ENCODE measurements around the gene LGALS4. TPM values are rescaled to one million over a fixed set of nuclear protein-coding genes. Genes with fewer than 3 reads are reported as not detected.

LGALS4 gene
- total RNA-seq, 2 donors from 2014 or later, result 1.7 to 2.4 TPM

DNA sequence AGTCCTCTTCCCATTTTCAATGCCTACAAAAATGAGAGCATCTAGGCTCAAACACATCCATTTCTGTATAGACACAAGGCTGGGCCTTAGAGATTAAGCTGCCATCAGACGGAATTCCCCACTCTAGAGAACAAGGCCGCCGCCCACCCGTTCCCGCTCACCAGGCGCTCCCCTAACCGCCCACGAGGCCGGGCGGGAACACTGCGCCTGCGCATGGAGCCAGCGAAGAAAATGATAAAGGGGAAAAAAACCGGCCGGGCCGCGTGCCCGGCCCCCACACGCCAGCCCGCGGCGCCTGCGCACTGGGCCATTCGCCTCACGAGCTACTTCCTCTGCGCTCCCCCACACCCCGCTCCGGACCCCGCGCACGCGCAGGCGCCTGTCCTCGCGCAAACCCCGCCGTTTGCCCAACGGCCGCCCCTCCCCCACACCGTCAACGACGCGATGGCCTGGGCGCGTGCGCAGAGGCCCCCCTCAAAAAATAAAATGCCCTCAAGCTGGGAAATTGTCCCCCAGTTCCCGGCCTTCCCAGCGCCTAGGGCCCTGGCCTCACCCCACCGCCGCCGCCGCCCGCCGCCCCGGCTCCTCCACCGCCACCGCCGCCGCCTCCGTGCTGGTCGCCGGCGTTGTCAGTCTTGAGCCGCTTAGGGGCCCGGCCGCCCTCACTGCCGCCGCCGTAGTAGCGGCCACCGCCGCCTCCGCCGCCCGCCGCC, 36.6 kb upstream of the LGALS4 start:
- H3K27me3 Mint-ChIP-seq, result no peaks in the 10 kb centered on the region
- ATAC-seq, result peak; percentile 26
- H3K4me1 Mint-ChIP-seq, result peaks cover 47% of the 10 kb centered on the region
- peak overlapping the region; percentile 98 for H3K27ac Mint-ChIP-seq
- peak; percentile 92 to 99 (median 97) for DNase-seq
- no peaks in the 10 kb centered on the region for H3K9me3 ChIP-seq (ENCODE audit: control insufficient read depth, low read length, poor library complexity, severe bottlenecking)
- peak overlapping the region; percentile 97 for H3K4me3 Mint-ChIP-seq
- peaks cover 10% of the 10 kb centered on the region for H3K36me3 Mint-ChIP-seq (ENCODE audit: low read depth)

DNA sequence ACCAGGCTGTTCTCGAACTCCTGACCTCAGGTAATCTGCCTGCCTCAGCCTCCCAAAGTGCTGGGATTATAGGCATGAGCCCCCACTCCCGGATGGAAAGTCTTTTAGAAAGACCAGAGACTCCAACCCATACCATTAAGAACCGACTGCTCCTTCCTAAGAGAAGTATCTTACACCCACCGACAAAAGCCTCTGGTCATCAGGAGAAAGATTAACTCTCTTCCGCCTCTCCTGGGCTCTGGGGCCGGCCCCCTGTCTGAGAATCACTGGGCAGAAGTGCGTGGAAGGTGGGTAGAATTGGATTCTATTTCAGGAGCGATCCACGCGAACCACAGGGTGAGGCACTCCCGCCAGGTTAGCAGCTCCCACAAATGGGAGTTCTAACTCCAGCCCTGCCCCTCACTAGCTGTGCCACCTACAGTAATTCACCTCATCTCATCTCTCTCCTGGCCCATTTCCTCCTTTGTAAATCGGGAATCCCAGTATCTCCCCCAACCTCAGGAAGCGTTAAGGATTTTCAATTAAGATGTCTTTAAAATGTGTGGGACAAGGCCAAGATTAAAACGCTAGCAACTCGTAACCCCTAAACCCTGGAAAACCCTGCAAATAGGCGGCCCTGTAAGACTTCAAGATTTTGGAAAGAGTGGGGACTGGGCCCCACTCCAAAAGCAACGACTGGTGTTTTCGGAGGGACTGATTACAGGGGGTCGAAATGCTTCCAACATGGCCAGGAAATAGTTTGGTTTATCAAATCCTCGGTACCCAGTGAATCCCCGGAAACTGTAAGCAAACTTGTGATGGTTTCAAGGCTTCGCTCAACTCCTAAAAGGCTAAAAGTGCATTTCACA, 35.8 kb upstream of the LGALS4 start:
- peaks cover 12% of the 10 kb centered on the region for H3K36me3 Mint-ChIP-seq (ENCODE audit: low read depth)
- no peaks in the 10 kb centered on the region for H3K9me3 ChIP-seq (ENCODE audit: control insufficient read depth, low read length, poor library complexity, severe bottlenecking)
- H3K27me3 Mint-ChIP-seq, result no peaks in the 10 kb centered on the region
- peaks cover 53% of the 10 kb centered on the region for H3K4me1 Mint-ChIP-seq
- H3K27ac Mint-ChIP-seq, result peak overlapping the region; percentile 98
- no peak for DNase-seq
- H3K4me3 Mint-ChIP-seq, result peak overlapping the region; percentile 97
- ATAC-seq, result no peak

DNA sequence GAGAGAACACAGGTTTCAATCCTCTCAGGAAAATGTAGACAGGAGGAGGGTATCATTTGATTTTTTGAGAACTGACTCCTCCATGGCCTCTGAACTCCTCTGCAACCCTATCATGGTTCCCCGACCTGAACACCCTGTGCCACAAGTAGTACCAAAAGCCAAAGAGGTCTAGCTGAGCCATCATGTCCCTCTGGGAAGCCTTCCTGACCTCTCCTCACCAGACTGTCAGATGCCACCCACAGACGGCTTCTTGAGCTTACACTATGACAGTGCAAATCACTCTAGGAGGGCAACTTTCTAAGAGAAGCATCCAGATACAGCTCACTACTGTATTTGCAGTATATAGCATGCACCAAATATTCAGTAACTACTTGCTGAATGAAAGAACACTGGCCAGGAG, 33.4 kb upstream of the LGALS4 start:
- H3K4me3 Mint-ChIP-seq, result peak overlapping the region; percentile 62
- H3K4me1 Mint-ChIP-seq, result peaks cover 57% of the 10 kb centered on the region
- no peak for ATAC-seq

DNA sequence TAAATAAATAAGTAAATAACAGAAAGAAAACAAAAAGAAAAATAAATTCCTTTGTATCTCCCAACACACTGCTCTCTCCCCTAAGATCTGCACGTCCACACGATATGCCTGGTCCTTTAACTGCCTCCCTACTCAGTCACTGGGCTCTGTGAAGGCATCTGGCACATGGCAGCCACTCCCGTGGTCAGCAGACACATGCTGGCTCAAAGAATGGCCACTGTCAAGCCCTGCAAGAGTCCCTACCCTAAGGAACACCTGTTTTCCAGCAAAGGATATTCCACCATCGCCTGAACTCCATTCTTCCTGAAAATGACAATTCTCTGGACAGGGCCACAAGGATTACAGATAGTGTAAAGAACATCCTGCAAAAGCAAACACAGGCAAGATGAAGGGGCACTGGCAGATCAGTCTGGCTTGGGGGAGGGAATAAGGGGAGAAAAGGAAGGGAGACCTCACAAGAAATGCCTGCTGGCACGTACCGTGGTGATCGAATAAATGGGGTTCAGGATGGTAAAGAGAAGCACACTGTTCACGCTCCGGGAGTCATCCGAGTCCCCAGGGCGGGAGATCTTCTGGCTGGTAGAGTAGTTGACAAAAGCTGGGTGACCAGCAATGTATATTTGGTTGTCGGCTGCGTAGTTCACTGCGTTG, 32.8 kb upstream of the LGALS4 start:
- Mint-ChIP-seq H3K4me1 (peaks cover 58% of the 10 kb centered on the region), H3K4me3 (peak overlapping the region; percentile 62), H3K36me3 (ENCODE audit: low read depth) (peaks cover 14% of the 10 kb centered on the region), H3K27ac (peak overlapping the region; percentile 57), H3K27me3 (no peaks in the 10 kb centered on the region)
- no peak for DNase-seq
- no peaks in the 10 kb centered on the region for H3K9me3 ChIP-seq (ENCODE audit: control insufficient read depth, low read length, poor library complexity, severe bottlenecking)
- no peak for ATAC-seq

More for the DNA sequence above, 33.4 kb upstream of the LGALS4 start:
- Mint-ChIP-seq H3K27me3 (no peaks in the 10 kb centered on the region), H3K27ac (peak overlapping the region; percentile 57), H3K36me3 (ENCODE audit: low read depth) (peaks cover 14% of the 10 kb centered on the region)
- no peaks in the 10 kb centered on the region for H3K9me3 ChIP-seq (ENCODE audit: control insufficient read depth, low read length, poor library complexity, severe bottlenecking)
- DNase-seq, result no peak

DNA sequence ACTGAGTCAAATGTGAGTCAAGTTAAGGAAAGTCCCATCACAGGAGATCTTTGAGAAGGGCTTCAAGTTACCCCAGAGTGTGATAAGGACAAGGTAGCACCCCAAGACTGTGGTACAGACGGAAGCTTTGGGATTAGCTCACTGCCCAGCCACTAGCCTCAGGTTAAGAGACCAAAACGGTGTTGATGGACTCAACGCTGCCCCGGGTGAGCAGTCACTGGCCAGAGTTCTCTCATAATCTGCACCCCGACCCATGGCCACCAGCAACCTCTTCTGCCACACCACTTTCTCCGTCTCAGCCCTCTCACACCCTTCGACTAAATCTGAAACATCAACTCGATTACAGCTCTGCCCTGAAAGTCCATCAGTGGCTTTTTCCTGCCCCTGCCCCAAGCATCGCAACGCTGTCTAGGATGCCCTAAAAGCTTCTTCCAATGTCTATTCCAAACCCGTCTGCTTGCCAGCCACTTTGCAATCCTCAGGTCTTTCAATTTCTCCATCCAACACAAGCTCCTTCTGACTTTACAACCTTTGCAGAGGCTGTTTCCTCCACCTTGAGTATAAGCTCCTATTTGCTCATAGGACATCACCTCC, 31.4 kb upstream of the LGALS4 start:
- Mint-ChIP-seq H3K27ac (peak overlapping the region; percentile 98), H3K4me1 (peaks cover 62% of the 10 kb centered on the region), H3K36me3 (ENCODE audit: low read depth) (peaks cover 15% of the 10 kb centered on the region), H3K27me3 (no peaks in the 10 kb centered on the region), H3K4me3 (peak overlapping the region; percentile 76)
- ATAC-seq, result no peak
- DNase-seq, result no peak
- no peaks in the 10 kb centered on the region for H3K9me3 ChIP-seq (ENCODE audit: control insufficient read depth, low read length, poor library complexity, severe bottlenecking)

DNA sequence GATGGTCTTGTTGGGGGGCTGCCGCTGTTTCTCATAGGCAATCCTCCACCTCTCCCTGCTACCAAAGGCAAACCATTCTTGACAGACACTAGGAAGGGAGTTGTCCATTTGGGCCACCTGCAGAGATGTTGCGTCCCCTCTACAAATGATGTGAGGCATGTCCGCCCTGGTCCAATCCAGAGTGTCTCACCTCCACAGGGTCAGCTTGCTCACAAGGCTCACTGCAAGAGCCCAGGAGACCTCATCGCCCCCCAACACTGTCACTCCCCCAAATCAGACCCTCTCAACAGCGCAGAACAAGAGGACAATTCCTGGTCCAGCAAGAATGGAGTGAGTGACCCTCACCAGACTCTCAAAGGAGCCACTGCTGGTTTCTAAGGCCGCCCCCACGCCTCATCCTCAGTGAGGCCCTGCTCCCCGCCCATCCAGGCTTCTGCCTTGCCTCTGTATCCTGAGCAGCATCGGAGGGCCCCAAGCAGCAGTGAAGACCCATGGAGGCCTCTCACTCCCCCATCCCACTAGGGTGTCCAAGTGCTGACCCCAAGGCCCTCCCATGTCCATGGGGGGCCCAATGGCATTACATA, 30.5 kb upstream of the LGALS4 start:
- peaks cover 15% of the 10 kb centered on the region for H3K36me3 Mint-ChIP-seq (ENCODE audit: low read depth)

DNA sequence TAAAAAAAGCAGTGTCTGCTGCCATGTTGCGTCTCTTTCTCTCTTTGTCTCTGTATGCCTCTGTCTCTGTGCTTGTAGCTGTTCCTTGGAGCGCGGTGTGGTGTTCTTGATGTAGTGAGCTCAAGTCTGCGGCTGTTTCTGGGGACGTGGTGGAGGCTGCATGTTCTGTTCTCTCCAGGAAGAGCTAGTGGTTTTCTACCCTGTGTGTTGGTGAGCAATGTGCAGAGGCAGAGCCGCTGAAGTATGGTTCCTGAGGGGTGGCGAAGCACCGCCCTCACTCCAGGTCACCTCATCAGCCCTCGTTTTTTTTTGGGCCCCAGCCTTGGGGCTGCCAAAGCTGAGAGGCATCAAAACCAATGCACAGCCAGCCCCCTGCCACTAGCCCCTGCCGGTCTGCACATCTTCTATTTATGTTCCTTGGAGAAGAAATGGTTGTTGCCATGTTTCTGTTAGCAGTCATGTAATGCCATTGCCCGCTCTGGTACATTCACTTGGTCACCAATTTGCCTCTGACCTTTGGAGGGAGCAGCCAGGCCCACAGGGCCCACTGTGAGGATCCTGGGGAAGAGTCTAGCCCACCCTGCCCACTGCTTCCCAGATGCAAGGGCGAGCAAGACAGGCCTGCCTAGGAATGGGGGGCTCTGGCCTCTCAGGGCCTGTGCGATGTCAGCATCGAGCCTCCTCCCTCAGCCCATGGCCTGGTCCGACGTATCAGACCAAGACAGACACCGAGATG, 29.9 kb upstream of the LGALS4 start:
- ATAC-seq, result peak; percentile 82
- H3K4me1 Mint-ChIP-seq, result peaks cover 52% of the 10 kb centered on the region
- no peaks in the 10 kb centered on the region for H3K27me3 Mint-ChIP-seq

More for the DNA sequence above, 30.5 kb upstream of the LGALS4 start:
- ATAC-seq (no peak), DNase-seq (no peak)
- Mint-ChIP-seq H3K27me3 (no peaks in the 10 kb centered on the region), H3K4me3 (peak overlapping the region; percentile 89), H3K4me1 (peaks cover 58% of the 10 kb centered on the region), H3K27ac (peak overlapping the region; percentile 98)
- no peaks in the 10 kb centered on the region for H3K9me3 ChIP-seq (ENCODE audit: control insufficient read depth, low read length, poor library complexity, severe bottlenecking)

DNA sequence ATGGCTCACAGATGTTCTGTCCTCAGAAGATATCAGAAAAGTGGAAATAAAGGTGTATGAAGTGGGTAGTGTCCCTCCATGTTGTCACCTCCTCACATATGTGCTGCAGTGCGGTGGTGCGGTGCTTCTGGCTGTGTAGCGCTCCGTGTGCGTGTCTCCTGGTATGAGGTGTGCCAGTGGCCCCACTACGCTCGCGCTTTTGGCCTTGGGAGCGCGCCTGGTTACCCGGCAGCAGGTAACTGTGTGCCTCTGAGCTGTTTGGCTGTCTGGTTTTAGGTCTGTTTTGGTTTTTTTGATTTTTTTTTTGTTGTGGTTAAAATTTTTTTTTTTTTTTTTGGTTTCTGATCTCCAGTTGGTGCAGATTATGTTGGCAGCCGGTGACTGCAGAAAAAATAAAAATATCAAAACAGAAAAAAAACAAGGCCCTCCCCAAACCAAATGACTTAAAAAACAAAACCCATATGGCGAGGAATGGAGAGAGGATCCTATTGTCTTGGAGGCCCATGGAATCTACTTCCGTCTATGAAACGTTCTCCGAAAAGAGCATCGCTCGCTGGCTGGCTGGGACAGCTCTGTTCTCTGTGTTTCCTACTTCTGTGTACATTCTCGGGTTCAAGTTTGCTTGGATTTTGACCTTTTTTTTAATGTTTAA, 29.2 kb upstream of the LGALS4 start:
- H3K27ac Mint-ChIP-seq, result peak overlapping the region; percentile 98
- peak; percentile 71 for ATAC-seq

More for the DNA sequence above, 29.9 kb upstream of the LGALS4 start:
- Mint-ChIP-seq H3K4me3 (peak overlapping the region; percentile 89), H3K36me3 (ENCODE audit: low read depth) (peaks cover 15% of the 10 kb centered on the region), H3K27ac (peak overlapping the region; percentile 98)
- DNase-seq, result peak in 2 of 3 donors; percentile 50
- H3K9me3 ChIP-seq (ENCODE audit: control insufficient read depth, low read length, poor library complexity, severe bottlenecking), result no peaks in the 10 kb centered on the region

DNA sequence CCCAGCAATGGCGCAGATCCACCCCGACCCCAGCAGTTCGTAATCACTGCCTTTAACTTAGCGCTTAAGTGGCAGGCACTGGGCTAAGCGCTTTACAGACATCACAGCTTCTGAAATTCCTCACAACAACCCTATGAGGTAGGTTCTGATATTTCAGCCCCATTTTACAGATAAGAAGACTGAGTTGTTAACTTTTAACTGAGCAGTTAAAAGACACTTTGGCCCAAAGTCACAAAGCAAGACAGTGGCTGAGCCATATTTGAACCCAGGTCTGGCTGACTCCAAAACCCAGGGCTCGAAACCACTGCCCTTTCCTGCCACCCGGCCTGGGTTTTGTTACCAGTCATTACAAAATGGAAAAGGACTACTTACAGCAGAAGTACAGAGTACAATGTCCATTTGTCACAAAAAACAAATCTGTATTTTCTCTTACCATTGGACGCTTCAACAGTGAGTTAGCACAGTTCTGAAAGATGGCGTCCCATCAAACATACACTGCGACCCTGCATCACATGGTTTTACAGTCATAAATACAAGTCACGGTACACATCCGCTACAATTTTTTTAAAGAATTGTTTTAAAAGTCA, 28.5 kb upstream of the LGALS4 start:
- H3K27ac Mint-ChIP-seq, result peak overlapping the region; percentile 98
- ATAC-seq (no peak), DNase-seq (no peak)
- H3K27me3 Mint-ChIP-seq, result no peaks in the 10 kb centered on the region
- H3K4me3 Mint-ChIP-seq, result no peak overlapping the region
- peaks cover 47% of the 10 kb centered on the region for H3K4me1 Mint-ChIP-seq
- H3K9me3 ChIP-seq (ENCODE audit: control insufficient read depth, low read length, poor library complexity, severe bottlenecking), result no peaks in the 10 kb centered on the region
- H3K36me3 Mint-ChIP-seq (ENCODE audit: low read depth), result peaks cover 12% of the 10 kb centered on the region

More for the DNA sequence above, 29.2 kb upstream of the LGALS4 start:
- peak overlapping the region; percentile 89 for H3K4me3 Mint-ChIP-seq
- peaks cover 48% of the 10 kb centered on the region for H3K4me1 Mint-ChIP-seq
- H3K9me3 ChIP-seq (ENCODE audit: control insufficient read depth, low read length, poor library complexity, severe bottlenecking), result no peaks in the 10 kb centered on the region
- peaks cover 14% of the 10 kb centered on the region for H3K36me3 Mint-ChIP-seq (ENCODE audit: low read depth)
- H3K27me3 Mint-ChIP-seq, result no peaks in the 10 kb centered on the region
- DNase-seq, result peak; percentile 48 to 68 (median 48)

DNA sequence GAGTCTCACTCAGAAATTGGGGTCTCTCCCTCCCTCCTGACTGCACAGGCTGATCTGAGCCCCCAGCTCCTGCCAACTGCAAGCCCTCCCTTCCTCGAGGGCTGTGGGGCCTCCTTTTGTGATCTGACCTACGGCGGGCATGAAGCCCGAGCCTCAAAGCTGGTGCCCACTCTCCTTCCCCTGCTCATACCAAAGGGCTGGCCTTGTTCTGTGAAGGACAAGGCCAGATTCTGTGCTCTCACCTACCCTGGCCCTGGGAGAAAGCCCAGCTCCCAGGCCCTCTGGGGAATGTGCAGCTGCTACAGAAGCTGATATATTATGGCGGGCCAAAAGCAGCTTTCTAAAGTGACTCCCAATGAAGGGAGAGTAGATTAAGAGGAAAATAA, 27.8 kb upstream of the LGALS4 start:
- no peaks in the 10 kb centered on the region for H3K9me3 ChIP-seq (ENCODE audit: control insufficient read depth, low read length, poor library complexity, severe bottlenecking)
- Mint-ChIP-seq H3K27ac (peak overlapping the region; percentile 98), H3K36me3 (ENCODE audit: low read depth) (peaks cover 12% of the 10 kb centered on the region), H3K4me3 (peak overlapping the region; percentile 33), H3K27me3 (no peaks in the 10 kb centered on the region), H3K4me1 (peaks cover 45% of the 10 kb centered on the region)
- DNase-seq (no peak), ATAC-seq (no peak)

DNA sequence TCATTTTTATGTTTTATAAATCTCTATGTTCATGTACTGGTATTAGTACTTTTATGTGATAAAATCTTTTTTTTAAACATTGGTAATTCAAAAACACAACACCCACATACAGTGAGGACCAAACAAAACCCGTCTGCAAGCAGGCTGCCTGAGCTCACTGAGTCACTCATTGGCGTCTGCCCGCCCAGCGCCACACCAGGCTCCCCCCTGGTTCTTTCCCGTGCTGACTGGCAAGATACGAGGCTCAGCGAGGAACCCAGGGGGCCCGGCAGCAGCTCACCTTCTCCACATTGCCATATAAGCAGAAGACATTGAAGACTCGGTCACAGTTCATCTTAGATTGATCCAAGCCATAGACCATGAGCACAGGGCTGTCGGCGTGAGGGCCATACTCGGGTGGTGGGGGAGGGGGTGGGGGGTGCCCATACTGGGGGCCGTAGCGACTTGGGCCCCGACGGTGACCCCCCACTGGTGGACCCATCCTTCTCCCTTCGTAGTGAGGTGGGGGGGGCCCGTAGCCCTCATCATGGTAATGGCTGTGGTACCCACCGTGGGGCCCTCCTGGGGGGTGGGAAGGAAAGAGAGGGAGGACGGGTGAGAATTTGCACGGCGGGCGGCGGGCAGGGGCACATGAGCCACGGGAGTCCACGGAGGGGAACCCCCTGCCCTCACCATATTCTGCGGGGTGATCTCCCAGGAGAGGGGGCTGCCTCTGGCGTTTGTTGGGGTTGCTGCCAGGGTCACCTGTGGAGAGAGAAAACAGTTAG, 27.3 kb upstream of the LGALS4 start:
- Mint-ChIP-seq H3K27me3 (no peaks in the 10 kb centered on the region), H3K36me3 (ENCODE audit: low read depth) (peaks cover 10% of the 10 kb centered on the region), H3K27ac (peak overlapping the region; percentile 98), H3K4me1 (peaks cover 41% of the 10 kb centered on the region), H3K4me3 (peak overlapping the region; percentile 31)
- DNase-seq, result no peak
- no peak for ATAC-seq
- no peaks in the 10 kb centered on the region for H3K9me3 ChIP-seq (ENCODE audit: control insufficient read depth, low read length, poor library complexity, severe bottlenecking)

Data from T-helper 17 cell (primary cell).